ENCODE results near the gene TAS2R60.

The TAS2R60 gene

DNA sequence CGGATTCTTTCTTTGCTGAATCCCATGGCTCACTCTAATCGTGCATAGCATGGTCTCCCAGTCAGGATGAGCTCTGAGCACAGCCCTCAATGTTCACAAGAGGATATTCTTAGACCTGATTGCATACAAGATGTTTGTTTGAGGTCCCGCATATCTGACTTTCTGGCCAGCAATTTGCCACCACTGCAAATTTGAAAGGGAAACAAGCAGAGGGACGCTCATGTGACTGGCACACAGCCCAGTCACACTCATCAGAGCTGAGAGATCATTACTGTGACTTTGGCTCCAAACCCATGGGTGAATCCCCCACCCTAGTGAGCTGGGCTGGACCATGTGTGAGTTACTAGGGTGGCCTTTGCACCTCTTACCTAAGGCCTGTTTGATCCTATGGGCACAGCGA is 44.3 kb downstream of the TAS2R60 start:
- TF ChIP-seq, protein P1, sequence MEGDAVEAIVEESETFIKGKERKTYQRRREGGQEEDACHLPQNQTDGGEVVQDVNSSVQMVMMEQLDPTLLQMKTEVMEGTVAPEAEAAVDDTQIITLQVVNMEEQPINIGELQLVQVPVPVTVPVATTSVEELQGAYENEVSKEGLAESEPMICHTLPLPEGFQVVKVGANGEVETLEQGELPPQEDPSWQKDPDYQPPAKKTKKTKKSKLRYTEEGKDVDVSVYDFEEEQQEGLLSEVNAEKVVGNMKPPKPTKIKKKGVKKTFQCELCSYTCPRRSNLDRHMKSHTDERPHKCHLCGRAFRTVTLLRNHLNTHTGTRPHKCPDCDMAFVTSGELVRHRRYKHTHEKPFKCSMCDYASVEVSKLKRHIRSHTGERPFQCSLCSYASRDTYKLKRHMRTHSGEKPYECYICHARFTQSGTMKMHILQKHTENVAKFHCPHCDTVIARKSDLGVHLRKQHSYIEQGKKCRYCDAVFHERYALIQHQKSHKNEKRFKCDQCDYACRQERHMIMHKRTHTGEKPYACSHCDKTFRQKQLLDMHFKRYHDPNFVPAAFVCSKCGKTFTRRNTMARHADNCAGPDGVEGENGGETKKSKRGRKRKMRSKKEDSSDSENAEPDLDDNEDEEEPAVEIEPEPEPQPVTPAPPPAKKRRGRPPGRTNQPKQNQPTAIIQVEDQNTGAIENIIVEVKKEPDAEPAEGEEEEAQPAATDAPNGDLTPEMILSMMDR (IDR thresholded peaks at IDR 0.05; ENCODE audit: insufficient read depth, low read depth, low read length, missing control alignments), result no peak
- no peak overlapping the region for H3K4me3 ChIP-seq (ENCODE audit: low read depth, low read length)
- DNase-seq (ENCODE audit: low read depth), result no peak

DNA sequence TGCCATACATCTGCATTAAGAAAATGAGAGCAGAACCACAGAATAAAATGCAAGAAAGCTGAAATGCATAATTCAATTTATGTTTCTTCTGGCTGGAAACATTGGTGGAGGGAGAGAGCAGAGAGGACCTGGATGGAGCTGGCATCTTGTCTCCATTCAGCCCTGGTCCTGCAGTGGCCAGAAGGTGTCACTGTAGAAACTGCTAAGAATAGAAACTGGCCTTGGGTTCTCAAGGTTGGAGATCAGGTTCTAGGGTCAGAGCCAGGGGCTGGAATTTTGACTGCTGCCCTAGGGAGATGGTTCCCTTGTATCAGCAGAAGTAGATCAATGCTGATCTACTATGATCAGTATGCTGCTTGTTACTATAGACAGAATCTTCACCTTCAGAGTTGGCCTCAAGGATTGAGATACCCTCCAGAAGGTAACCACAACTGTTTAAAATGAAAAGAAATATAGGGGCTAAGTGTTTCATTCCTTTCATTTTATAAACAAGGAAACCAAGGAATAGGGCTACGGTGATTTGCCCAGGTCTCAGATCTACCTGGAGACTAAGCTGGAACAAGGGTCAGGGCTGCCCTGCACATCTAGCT is 47.6 kb downstream of the TAS2R60 start:
- peak; percentile 13 for DNase-seq (ENCODE audit: low read depth)
- no peak overlapping the region for H3K4me3 ChIP-seq (ENCODE audit: low read depth, low read length)
- TF ChIP-seq, protein P1 (IDR thresholded peaks at IDR 0.05; ENCODE audit: insufficient read depth, low read depth, low read length, missing control alignments), result peak; percentile 29

DNA sequence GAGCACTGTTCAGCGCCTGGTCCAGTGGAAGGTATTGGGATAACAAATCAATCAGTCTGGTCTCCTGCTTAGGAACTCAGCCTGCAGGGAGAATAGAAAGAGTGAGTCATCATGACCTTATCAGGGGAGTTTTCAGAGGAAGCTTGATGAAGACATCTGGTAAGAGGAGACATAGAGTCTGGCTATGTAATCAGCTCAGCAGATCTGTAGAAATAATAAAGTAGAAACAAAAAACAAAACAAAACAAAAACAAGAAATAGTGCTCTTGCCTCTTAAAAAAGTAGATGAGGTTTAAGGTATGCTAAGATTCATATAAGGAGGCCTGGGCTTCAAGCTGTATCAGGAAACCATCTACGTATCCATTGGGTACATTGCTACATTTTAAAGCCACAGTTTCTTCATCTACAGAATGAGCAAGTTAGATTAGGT is 48.8 kb downstream of the TAS2R60 start:
- no peak for DNase-seq (ENCODE audit: low read depth)
- TF ChIP-seq, protein P1 (IDR thresholded peaks at IDR 0.05; ENCODE audit: insufficient read depth, low read depth, low read length, missing control alignments), result no peak

DNA sequence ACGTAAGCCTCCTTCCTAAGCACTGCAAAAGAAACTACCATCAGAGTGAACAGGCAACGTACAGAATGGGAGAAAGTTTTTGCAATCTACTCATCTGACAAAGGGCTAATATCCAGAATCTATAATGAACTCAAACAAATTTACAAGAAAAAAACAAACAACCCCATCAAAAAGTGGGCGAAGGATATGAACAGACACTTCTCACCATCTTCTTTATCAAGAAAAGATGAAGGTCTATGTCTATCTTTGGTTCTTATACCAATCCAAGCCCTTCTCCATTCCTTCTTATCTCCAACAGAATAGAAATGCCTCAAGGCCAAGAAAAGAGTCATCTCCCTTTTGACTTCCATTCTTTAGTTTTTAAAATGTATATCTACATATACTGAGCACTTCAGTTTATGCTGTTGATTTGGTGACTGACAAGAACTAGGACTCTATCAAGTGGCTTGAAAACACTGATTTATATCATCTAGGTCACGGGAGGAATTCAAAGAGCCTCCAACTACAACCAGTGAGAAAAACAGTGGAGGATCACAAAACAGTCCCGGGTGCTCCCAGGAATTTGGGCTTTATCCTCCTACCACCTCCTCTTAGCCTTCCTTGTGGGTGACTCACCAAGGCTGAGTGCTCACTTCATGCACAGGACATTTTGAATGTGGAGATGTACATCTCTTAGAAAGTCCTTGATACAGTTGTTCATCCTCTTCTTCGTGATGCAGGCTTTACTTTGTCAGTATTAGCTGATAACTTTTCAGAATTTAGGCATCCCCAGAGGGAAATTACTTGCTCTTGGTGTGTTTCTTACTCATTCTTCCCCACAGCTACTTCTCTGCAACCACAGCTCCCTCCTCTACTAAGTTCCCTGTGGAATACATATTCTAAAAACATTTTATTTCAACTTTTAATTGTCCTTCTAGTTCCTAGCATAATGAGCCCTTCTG is 49.8 kb downstream of the TAS2R60 start:
- no peak overlapping the region for H3K4me3 ChIP-seq (ENCODE audit: low read depth, low read length)
- TF ChIP-seq, protein P1 (IDR thresholded peaks at IDR 0.05; ENCODE audit: insufficient read depth, low read depth, low read length, missing control alignments), result no peak
- DNase-seq (ENCODE audit: low read depth), result no peak

More for the DNA sequence above, 48.8 kb downstream of the TAS2R60 start:
- H3K4me3 ChIP-seq (ENCODE audit: low read depth, low read length), result no peak overlapping the region

DNA sequence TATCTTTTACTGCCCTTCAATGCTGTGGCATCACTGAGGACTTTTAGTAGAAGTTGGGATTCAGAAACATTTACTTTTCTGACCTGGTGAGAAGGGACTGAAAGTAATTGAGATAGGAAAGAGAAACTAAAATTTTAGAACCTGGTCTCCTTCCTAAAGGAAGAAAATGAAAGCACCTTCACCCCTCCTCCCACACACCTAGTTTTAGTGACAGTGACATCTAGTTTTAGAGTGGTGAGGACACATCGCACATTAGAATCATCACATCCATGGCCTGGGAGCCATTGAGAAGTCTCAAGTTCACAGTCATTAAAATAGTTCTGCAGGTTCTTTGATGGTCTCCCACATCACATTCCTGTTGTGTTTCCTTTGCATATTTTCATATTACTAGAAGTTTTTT is 50.5 kb downstream of the TAS2R60 start:
- H3K4me3 ChIP-seq (ENCODE audit: low read depth, low read length), result no peak overlapping the region
- DNase-seq (ENCODE audit: low read depth), result no peak
- TF ChIP-seq, protein P1 (IDR thresholded peaks at IDR 0.05; ENCODE audit: insufficient read depth, low read depth, low read length, missing control alignments), result no peak

All from GM12865 (cell line).